GM21825 (cell line): Measurements from ENCODE around the gene TAMM41.
"Not testable (repeated sequence)": the region's sequence is repeated elsewhere in the genome, so short reads cannot be mapped to it uniquely, and the experiment has no call there.

Experiments used
- ATAC-seq: cut with Tn5 transposase; IDR thresholded peaks from one replicate; pipeline ENCODE4 v1.9.1; 2021; ENCODE audit warnings: mild to moderate bottlenecking, moderate library complexity; ENCODE audit not compliant: unreplicated experiment

Gene TAMM41

GRCh38 chr3:11770477-11771391, 76.0 kb downstream of the TAMM41 start:
- peak; percentile 98 for ATAC-seq

GRCh38 chr3:11769704-11770476, 76.8 kb downstream of the TAMM41 start:
- ATAC-seq, result no peak

GRCh38 chr3:11768604-11769003, 78.1 kb downstream of the TAMM41 start:
- no peak for ATAC-seq

- ATAC-seq, result no peak
Measured at GRCh38 chr3:11764931-11765363, 81.7 kb downstream of the TAMM41 start.

- no peak for ATAC-seq
Measured at GRCh38 chr3:11759996-11760395, 86.7 kb downstream of the TAMM41 start.

GRCh38 chr3:11757929-11758328, 88.8 kb downstream of the TAMM41 start:
- ATAC-seq, result no peak

GRCh38 chr3:11757441-11757875, 89.2 kb downstream of the TAMM41 start:
- no peak for ATAC-seq

- ATAC-seq, result no peak
Measured at GRCh38 chr3:11755276-11755675, 91.4 kb downstream of the TAMM41 start.

- not testable (repeated sequence) for ATAC-seq
Measured at GRCh38 chr3:11752254-11752653, 94.4 kb downstream of the TAMM41 start.

- ATAC-seq, result not testable (repeated sequence)
Measured at GRCh38 chr3:11748306-11748705, 98.4 kb downstream of the TAMM41 start.
